GM23248 (cell line): ENCODE data around the gene RFXANK.

Experiments used
- EZH2 ChIP-seq: fragments of 200-600 bp; sonication (generic); IDR thresholded peaks from 2 replicates; pipeline ENCODE4 v1.6.1; 2018; ENCODE audit warnings: antibody characterized with exemption, mild to moderate bottlenecking; ENCODE audit not compliant: insufficient read depth, poor library complexity, severe bottlenecking
- EZH2phosphoT487 ChIP-seq: fragments of 200-600 bp; sonication (generic); IDR thresholded peaks from 2 replicates; pipeline ENCODE4 v1.6.1; 2018; ENCODE audit warnings: antibody characterized with exemption, moderate library complexity, mild to moderate bottlenecking, low read depth; ENCODE audit not compliant: insufficient read depth

DNA sequence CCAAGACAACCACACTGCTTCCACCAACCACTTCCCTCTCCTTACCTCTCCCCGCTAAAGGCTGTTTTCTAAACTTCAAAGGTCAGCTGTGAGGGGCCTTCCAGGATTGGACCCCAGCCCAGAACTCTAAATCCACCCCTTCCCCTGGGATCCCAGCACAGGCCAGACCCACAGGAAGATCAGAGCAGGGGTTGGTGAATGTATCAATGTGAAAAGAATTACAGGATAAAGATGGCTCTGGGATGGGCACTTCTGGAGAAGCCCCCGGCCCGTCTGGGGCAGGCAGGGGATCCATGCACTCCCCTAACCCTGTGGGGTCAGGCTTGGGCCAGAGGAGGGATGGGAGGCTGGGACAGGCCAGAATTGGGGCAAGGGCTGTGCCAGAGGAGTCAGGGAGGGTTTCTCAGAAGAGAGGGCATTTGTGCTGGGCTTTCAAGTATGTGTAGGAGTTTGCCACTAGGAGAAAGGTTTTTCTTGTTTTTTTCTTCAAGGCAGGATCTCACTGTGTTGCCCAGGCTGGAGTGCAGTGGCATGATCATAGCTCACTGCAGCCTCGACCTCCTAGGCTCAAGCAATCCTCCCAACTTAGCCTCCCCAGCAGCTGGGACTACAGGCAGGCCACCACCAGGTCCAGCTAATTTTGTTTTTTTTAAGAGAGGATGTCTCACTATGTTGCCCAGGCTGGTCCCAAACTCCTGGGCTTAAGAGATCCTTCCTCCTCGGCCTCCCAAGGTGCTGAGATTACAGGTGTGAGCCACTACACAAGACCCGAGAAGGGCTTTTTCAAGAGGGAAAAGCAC is 21.0 kb upstream of the RFXANK start:
- no peak for TF ChIP-seq EZH2
- no peak for TF ChIP-seq EZH2phosphoT487
